ENCODE data around the gene MOV10L1. TPM values are rescaled to one million over a fixed set of nuclear protein-coding genes. Genes with fewer than 3 reads are reported as not detected.

Gene MOV10L1
- total RNA-seq, 1 experiment from 2014 or later: not detected

DNA sequence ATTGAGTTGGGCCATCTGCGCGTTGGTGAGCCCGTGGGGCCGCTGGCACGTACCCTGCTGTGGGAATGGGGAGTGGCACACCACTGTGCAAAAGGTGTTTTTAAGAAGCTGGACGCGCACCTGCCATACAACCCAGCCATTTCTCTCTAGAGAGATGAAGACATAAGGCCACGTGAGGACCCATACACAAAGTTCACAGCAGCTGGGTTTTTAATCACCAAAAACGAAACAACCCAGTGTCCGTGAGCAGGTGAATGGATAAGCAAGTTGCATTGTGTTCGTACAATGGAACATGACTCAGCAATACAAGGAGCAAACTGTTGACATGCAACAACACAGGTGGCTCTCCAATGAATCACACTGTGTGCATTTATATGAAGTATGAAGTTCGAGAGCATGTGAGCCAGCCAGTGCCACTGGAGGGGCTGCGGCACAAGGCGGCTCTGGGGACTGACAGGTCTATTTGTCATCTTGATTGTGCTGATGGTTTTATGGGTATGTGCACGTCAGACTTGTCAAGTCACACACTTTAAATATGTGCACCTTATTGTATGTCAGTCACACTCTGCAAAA, 50.1 kb downstream of the MOV10L1 start:
- H3K4me1 ChIP-seq (ENCODE audit: insufficient read depth, low read length, poor library complexity, severe bottlenecking): peaks cover 5% of the 10 kb centered on the region
- H3K4me3 ChIP-seq (ENCODE audit: low read depth, low read length, poor library complexity, severe bottlenecking): no peak overlapping the region
- DNase-seq (ENCODE audit: low spot score): no peak
- ChIA-PET POLR2A (ENCODE audit: low non-redundant PET) (no interaction called here), CTCF (no interaction called here)
- intact Hi-C loops (cut with micrococcal nuclease; ENCODE audit: unreplicated experiment): no loop called here
- TF ChIP-seq, protein P1, sequence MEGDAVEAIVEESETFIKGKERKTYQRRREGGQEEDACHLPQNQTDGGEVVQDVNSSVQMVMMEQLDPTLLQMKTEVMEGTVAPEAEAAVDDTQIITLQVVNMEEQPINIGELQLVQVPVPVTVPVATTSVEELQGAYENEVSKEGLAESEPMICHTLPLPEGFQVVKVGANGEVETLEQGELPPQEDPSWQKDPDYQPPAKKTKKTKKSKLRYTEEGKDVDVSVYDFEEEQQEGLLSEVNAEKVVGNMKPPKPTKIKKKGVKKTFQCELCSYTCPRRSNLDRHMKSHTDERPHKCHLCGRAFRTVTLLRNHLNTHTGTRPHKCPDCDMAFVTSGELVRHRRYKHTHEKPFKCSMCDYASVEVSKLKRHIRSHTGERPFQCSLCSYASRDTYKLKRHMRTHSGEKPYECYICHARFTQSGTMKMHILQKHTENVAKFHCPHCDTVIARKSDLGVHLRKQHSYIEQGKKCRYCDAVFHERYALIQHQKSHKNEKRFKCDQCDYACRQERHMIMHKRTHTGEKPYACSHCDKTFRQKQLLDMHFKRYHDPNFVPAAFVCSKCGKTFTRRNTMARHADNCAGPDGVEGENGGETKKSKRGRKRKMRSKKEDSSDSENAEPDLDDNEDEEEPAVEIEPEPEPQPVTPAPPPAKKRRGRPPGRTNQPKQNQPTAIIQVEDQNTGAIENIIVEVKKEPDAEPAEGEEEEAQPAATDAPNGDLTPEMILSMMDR (conservative IDR thresholded peaks at IDR 0.05; ENCODE audit: low read depth, low read length): no peak
- no peak for TF ChIP-seq EZH2 (IDR thresholded peaks at IDR 0.05; ENCODE audit: borderline replicate concordance, low read depth, low read length, poor library complexity, severe bottlenecking)
- no peaks in the 10 kb centered on the region for H3K9me3 ChIP-seq (ENCODE audit: low read depth, low read length, poor library complexity, severe bottlenecking)
- BruUV-seq (replicated peaks): no TSS peak
- no peaks in the 10 kb centered on the region for H3K27me3 ChIP-seq (replicated peaks; ENCODE audit: insufficient read depth, low read depth, low read length, poor library complexity)
- no peak overlapping the region for H3K27ac ChIP-seq (ENCODE audit: low read depth, low read length, poor library complexity, severe bottlenecking)
- no peaks in the 10 kb centered on the region for H3K36me3 ChIP-seq (ENCODE audit: insufficient read depth, low read length, poor library complexity, severe bottlenecking)

DNA sequence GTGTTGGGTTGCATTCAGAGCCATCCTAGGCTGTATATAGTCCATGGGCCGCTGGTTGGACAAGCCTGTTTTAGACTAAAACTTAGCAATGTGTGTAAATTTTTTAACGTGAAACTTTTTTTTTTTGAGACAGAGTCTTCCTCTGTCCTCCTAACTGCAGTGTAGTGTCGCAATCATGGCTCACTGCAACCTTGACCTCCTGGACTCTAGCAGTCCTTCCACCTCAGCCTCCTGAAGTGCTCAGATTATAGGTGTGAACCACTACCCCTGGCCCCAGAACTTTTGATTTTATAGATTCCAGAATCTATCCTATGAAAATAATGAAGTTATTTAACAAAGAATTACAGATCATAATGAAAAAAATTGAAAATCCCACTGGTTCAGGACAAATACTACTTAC, 50.8 kb downstream of the MOV10L1 start:
- ChIA-PET POLR2A (ENCODE audit: low non-redundant PET) (no interaction called here), CTCF (no interaction called here)
- Histone ChIP-seq H3K4me1 (ENCODE audit: insufficient read depth, low read length, poor library complexity, severe bottlenecking) (peaks cover 5% of the 10 kb centered on the region), H3K27me3 (replicated peaks; ENCODE audit: insufficient read depth, low read depth, low read length, poor library complexity) (no peaks in the 10 kb centered on the region), H3K9me3 (ENCODE audit: low read depth, low read length, poor library complexity, severe bottlenecking) (no peaks in the 10 kb centered on the region), H3K36me3 (ENCODE audit: insufficient read depth, low read length, poor library complexity, severe bottlenecking) (no peaks in the 10 kb centered on the region), H3K4me3 (ENCODE audit: low read depth, low read length, poor library complexity, severe bottlenecking) (no peak overlapping the region), H3K27ac (ENCODE audit: low read depth, low read length, poor library complexity, severe bottlenecking) (no peak overlapping the region)
- no TSS peak for BruUV-seq (replicated peaks)
- TF ChIP-seq, protein P1 (conservative IDR thresholded peaks at IDR 0.05; ENCODE audit: low read depth, low read length): no peak
- no peak for TF ChIP-seq EZH2 (IDR thresholded peaks at IDR 0.05; ENCODE audit: borderline replicate concordance, low read depth, low read length, poor library complexity, severe bottlenecking)
- intact Hi-C loops (cut with micrococcal nuclease; ENCODE audit: unreplicated experiment): no loop called here
- no peak for DNase-seq (ENCODE audit: low spot score)

- Histone ChIP-seq H3K36me3 (ENCODE audit: insufficient read depth, low read length, poor library complexity, severe bottlenecking) (no peaks in the 10 kb centered on the region), H3K4me1 (ENCODE audit: insufficient read depth, low read length, poor library complexity, severe bottlenecking) (peaks cover 3% of the 10 kb centered on the region), H3K27me3 (replicated peaks; ENCODE audit: insufficient read depth, low read depth, low read length, poor library complexity) (no peaks in the 10 kb centered on the region), H3K4me3 (ENCODE audit: low read depth, low read length, poor library complexity, severe bottlenecking) (no peak overlapping the region), H3K27ac (ENCODE audit: low read depth, low read length, poor library complexity, severe bottlenecking) (no peak overlapping the region), H3K9me3 (ENCODE audit: low read depth, low read length, poor library complexity, severe bottlenecking) (no peaks in the 10 kb centered on the region)
- ChIA-PET POLR2A (ENCODE audit: low non-redundant PET) (no interaction called here), CTCF (no interaction called here)
- TF ChIP-seq, protein P1 (conservative IDR thresholded peaks at IDR 0.05; ENCODE audit: low read depth, low read length): no peak
- TF ChIP-seq EZH2 (IDR thresholded peaks at IDR 0.05; ENCODE audit: borderline replicate concordance, low read depth, low read length, poor library complexity, severe bottlenecking): no peak
- BruUV-seq (replicated peaks): no TSS peak
- no peak for DNase-seq (ENCODE audit: low spot score)
- intact Hi-C loops (cut with micrococcal nuclease; ENCODE audit: unreplicated experiment): no loop called here
Observed at GRCh38 chr22:50141462-50141861, 51.7 kb downstream of the MOV10L1 start.
